Measurements from ENCODE around the gene ADAMTSL3.

ADAMTSL3 gene

GRCh38 chr15:83708328-83708727, 54.4 kb downstream of the ADAMTSL3 start:
- Histone ChIP-seq H3K9me3 (ENCODE audit: insufficient read depth, low read length) (no peaks in the 10 kb centered on the region), H3K9ac (ENCODE audit: low read length) (no peak overlapping the region), H4K20me1 (ENCODE audit: low read depth, low read length) (no peaks in the 10 kb centered on the region), H3K4me3 (ENCODE audit: insufficient read depth, low read length, poor library complexity, severe bottlenecking) (no peak overlapping the region), H3K27me3 (ENCODE audit: low read length) (no peaks in the 10 kb centered on the region), H3F3A (ENCODE audit: insufficient read depth) (no peaks in the 10 kb centered on the region), H3K9me2 (replicated peaks; ENCODE audit: insufficient read depth, low read length) (no peaks in the 10 kb centered on the region), H3K4me2 (ENCODE audit: low read depth, low read length, poor library complexity, severe bottlenecking) (no peak overlapping the region), H3K27ac (ENCODE audit: low read depth, low read length) (no peak overlapping the region), H2AFZ (ENCODE audit: low read depth, low read length, severe bottlenecking) (no peak overlapping the region), H3K36me3 (ENCODE audit: low read length) (no peaks in the 10 kb centered on the region), H3K79me2 (ENCODE audit: insufficient read depth, low read length) (no peaks in the 10 kb centered on the region)
- TF ChIP-seq CTCF (IDR thresholded peaks at IDR 0.05; ENCODE audit: insufficient read depth, low read length, poor library complexity, severe bottlenecking) = no peak
- TF ChIP-seq EZH2phosphoT487 (conservative IDR thresholded peaks at IDR 0.05; ENCODE audit: low read length) = no peak

GRCh38 chr15:83709241-83709640, 55.3 kb downstream of the ADAMTSL3 start:
- no peaks in the 10 kb centered on the region for H3K27me3 ChIP-seq (ENCODE audit: low read length)
- H3K9me3 ChIP-seq (ENCODE audit: insufficient read depth, low read length) = no peaks in the 10 kb centered on the region
- no peak for TF ChIP-seq EZH2phosphoT487 (conservative IDR thresholded peaks at IDR 0.05; ENCODE audit: low read length)
- TF ChIP-seq CTCF (IDR thresholded peaks at IDR 0.05; ENCODE audit: insufficient read depth, low read length, poor library complexity, severe bottlenecking) = no peak
- no peak overlapping the region for H3K4me2 ChIP-seq (ENCODE audit: low read depth, low read length, poor library complexity, severe bottlenecking)
- no peaks in the 10 kb centered on the region for H3K36me3 ChIP-seq (ENCODE audit: low read length)
- no peaks in the 10 kb centered on the region for H3K9me2 ChIP-seq (replicated peaks; ENCODE audit: insufficient read depth, low read length)
- no peak overlapping the region for H3K4me3 ChIP-seq (ENCODE audit: insufficient read depth, low read length, poor library complexity, severe bottlenecking)
- no peak overlapping the region for H3K27ac ChIP-seq (ENCODE audit: low read depth, low read length)
- H4K20me1 ChIP-seq (ENCODE audit: low read depth, low read length) = no peaks in the 10 kb centered on the region
- no peaks in the 10 kb centered on the region for H3K79me2 ChIP-seq (ENCODE audit: insufficient read depth, low read length)
- H3K9ac ChIP-seq (ENCODE audit: low read length) = no peak overlapping the region
- H3F3A ChIP-seq (ENCODE audit: insufficient read depth) = no peaks in the 10 kb centered on the region
- H2AFZ ChIP-seq (ENCODE audit: low read depth, low read length, severe bottlenecking) = no peak overlapping the region

GRCh38 chr15:83709811-83710210, 55.9 kb downstream of the ADAMTSL3 start:
- Histone ChIP-seq H3K27ac (ENCODE audit: low read depth, low read length) (no peak overlapping the region), H3K79me2 (ENCODE audit: insufficient read depth, low read length) (no peaks in the 10 kb centered on the region), H3K9ac (ENCODE audit: low read length) (no peak overlapping the region), H4K20me1 (ENCODE audit: low read depth, low read length) (no peaks in the 10 kb centered on the region), H3K4me3 (ENCODE audit: insufficient read depth, low read length, poor library complexity, severe bottlenecking) (no peak overlapping the region), H3K9me2 (replicated peaks; ENCODE audit: insufficient read depth, low read length) (no peaks in the 10 kb centered on the region), H3K36me3 (ENCODE audit: low read length) (no peaks in the 10 kb centered on the region), H3K9me3 (ENCODE audit: insufficient read depth, low read length) (no peaks in the 10 kb centered on the region), H2AFZ (ENCODE audit: low read depth, low read length, severe bottlenecking) (no peak overlapping the region), H3K4me2 (ENCODE audit: low read depth, low read length, poor library complexity, severe bottlenecking) (no peak overlapping the region), H3K27me3 (ENCODE audit: low read length) (no peaks in the 10 kb centered on the region), H3F3A (ENCODE audit: insufficient read depth) (no peaks in the 10 kb centered on the region)
- TF ChIP-seq CTCF (IDR thresholded peaks at IDR 0.05; ENCODE audit: insufficient read depth, low read length, poor library complexity, severe bottlenecking) (no peak), EZH2phosphoT487 (conservative IDR thresholded peaks at IDR 0.05; ENCODE audit: low read length) (no peak)

Measured in SU-DHL-6 (cell line).